Eye (tissue), 1 donor: ENCODE measurements around the gene UBN1.

Experiments used
- DNase-seq: peaks from one replicate; pipeline ENCODE4 v3.0.0-alpha.2; 2015

UBN1 gene

GRCh38 chr16:4814542-4815173, 32.6 kb upstream of the UBN1 start:
- DNase-seq: no peak

- no peak for DNase-seq
Observed at GRCh38 chr16:4820652-4821051, 26.6 kb upstream of the UBN1 start.

GRCh38 chr16:4825196-4825595, 22.1 kb upstream of the UBN1 start:
- DNase-seq: no peak

- DNase-seq: no peak
Observed at GRCh38 chr16:4826526-4826925, 20.8 kb upstream of the UBN1 start.

GRCh38 chr16:4826980-4827379, 20.3 kb upstream of the UBN1 start:
- no peak for DNase-seq

GRCh38 chr16:4828567-4829321, 18.5 kb upstream of the UBN1 start:
- no peak for DNase-seq

- DNase-seq: no peak
Observed at GRCh38 chr16:4830408-4830807, 16.9 kb upstream of the UBN1 start.

GRCh38 chr16:4831616-4832015, 15.7 kb upstream of the UBN1 start:
- no peak for DNase-seq

GRCh38 chr16:4832698-4833343, 14.5 kb upstream of the UBN1 start:
- no peak for DNase-seq

- no peak for DNase-seq
Observed at GRCh38 chr16:4833584-4833983, 13.7 kb upstream of the UBN1 start.

GRCh38 chr16:4836727-4837126, 10.6 kb upstream of the UBN1 start:
- no peak for DNase-seq

GRCh38 chr16:4837733-4838501, 9.4 kb upstream of the UBN1 start:
- no peak for DNase-seq

GRCh38 chr16:4839942-4840341, 7.3 kb upstream of the UBN1 start:
- no peak for DNase-seq

GRCh38 chr16:4840984-4841383, 6.3 kb upstream of the UBN1 start:
- no peak for DNase-seq

GRCh38 chr16:4846503-4846900, 779 bp upstream of the UBN1 start:
- DNase-seq: peak; percentile 69

GRCh38 chr16:4847774-4848587, 700 bp downstream of the UBN1 start:
- peak; percentile 53 for DNase-seq

- no peak for DNase-seq
Observed at GRCh38 chr16:4850211-4850610, 2.9 kb downstream of the UBN1 start.

GRCh38 chr16:4852221-4852872, 5.1 kb downstream of the UBN1 start:
- DNase-seq: no peak

- DNase-seq: no peak
Observed at GRCh38 chr16:4855371-4855770, 8.1 kb downstream of the UBN1 start.

- DNase-seq: no peak
Observed at GRCh38 chr16:4855804-4856203, 8.5 kb downstream of the UBN1 start.

- no peak for DNase-seq
Observed at GRCh38 chr16:4859190-4859899, 12.1 kb downstream of the UBN1 start.
